A549 (cell line): ENCODE data around the gene ASB13. TPM values are rescaled to one million over a fixed set of nuclear protein-coding genes. Genes with fewer than 3 reads are reported as not detected.

Experiments
- ATAC-seq, 2 experiments: fragments of 200-7000 bp in 1 of 2; fragments of >200 bp in 1 of 2; cut with Nextera tagmentation in 1 of 2; cut with Tn5 transposase in 1 of 2; 3 replicates each; pipeline versions ENCODE4 v1.8.0 to v1.9.1; 2018 to 2020; ENCODE audit warnings: mild to moderate bottlenecking in 1 of 2, moderate library complexity in 1 of 2
- CTCF ChIA-PET: fragments of 300-600 bp; sonication (Branson Sonifier 250); formaldehyde crosslinking; extraction: SDS; loops from one replicate; lab custom pipeline; 2021; ENCODE audit warnings: antibody characterized with exemption, inconsistent platforms; lab: Yijun Ruan, JAX
- POLR2A ChIA-PET: fragments of 350-600 bp; formaldehyde crosslinking; extraction: SDS; loops from one replicate; lab custom pipeline; 2021; ENCODE audit warnings: antibody characterized with exemption, inconsistent platforms; lab: Yijun Ruan, JAX
- DNase-seq, 2 experiments: peaks; one replicate each; pipeline versions ENCODE4 v3.0.0 to v3.0.0-alpha.2; 2011 to 2016; ENCODE audit warnings: low read depth in 1 of 2, low spot score in 1 of 2
- FAIRE-seq: peaks from 2 replicates; lab custom pipeline; 2011; peaks lifted over from hg19 to GRCh38; lab: Jason Lieb, UNC
- H3K27ac ChIP-seq, 2 experiments: fragments of >200 bp; sonication (Bioruptor Twin); formaldehyde crosslinking; 3 replicates each; pipeline ENCODE4 v1.5.1; 2016 to 2017
- H3K4me1 ChIP-seq: fragments of >200 bp; sonication (Bioruptor Twin); formaldehyde crosslinking; 3 replicates; pipeline ENCODE4 v1.6.1; 2016
- H3K4me2 ChIP-seq: fragments of >200 bp; sonication (Bioruptor Twin); formaldehyde crosslinking; 3 replicates; pipeline ENCODE4 v1.6.1; 2016
- H3K4me3 ChIP-seq: fragments of >200 bp; sonication (Bioruptor Twin); formaldehyde crosslinking; 3 replicates; pipeline ENCODE4 v1.5.1; 2016
- H3K9me3 ChIP-seq: fragments of >200 bp; sonication (Bioruptor Twin); formaldehyde crosslinking; 3 replicates; pipeline ENCODE4 v1.6.1; 2016
- BHLHE40 ChIP-seq: IDR thresholded peaks from 2 replicates; pipeline ENCODE4 v1.6.1; 2012; ENCODE audit warnings: low read depth, low read length, inconsistent platforms
- CEBPB ChIP-seq, 2 experiments: fragments of >200 bp in 1 of 2; sonication (Bioruptor Twin) in 1 of 2; formaldehyde crosslinking in 1 of 2; IDR thresholded peaks; 2 replicates each; pipeline ENCODE4 v1.6.1; 2012 to 2016
- E2F6 ChIP-seq: IDR thresholded peaks from 2 replicates; pipeline ENCODE4 v1.6.1; 2012; ENCODE audit warnings: low read depth, borderline replicate concordance
- EHF ChIP-seq: fragments of 250-450 bp; sonication (Bioruptor Pico); IDR thresholded peaks from 2 replicates; pipeline ENCODE4 v1.5.0; 2020; ENCODE audit warnings: mild to moderate bottlenecking
- EHMT2 ChIP-seq: fragments of 200-600 bp; sonication (generic); IDR thresholded peaks from 2 replicates; pipeline ENCODE4 v1.6.1; 2016; ENCODE audit warnings: antibody characterized with exemption, low read depth, mild to moderate bottlenecking, moderate library complexity
- EP300 ChIP-seq, 2 experiments: fragments of >200 bp; sonication (Bioruptor Twin); formaldehyde crosslinking; IDR thresholded peaks; 2 replicates in 1 of 2; 3 replicates in 1 of 2; pipeline ENCODE4 v1.6.1; 2016 to 2017
- ESRRA ChIP-seq: fragments of 150-350 bp; IDR thresholded peaks from 2 replicates; pipeline ENCODE4 v1.6.1; 2014; ENCODE audit warnings: mild to moderate bottlenecking, low read length, borderline replicate concordance
- FOSB ChIP-seq: fragments of 250-450 bp; sonication (Bioruptor Pico); IDR thresholded peaks from 2 replicates; pipeline ENCODE4 v1.5.0; 2020; ENCODE audit warnings: mild to moderate bottlenecking, moderate library complexity
- FOXS1 ChIP-seq: fragments of 250-450 bp; sonication (Bioruptor Pico); IDR thresholded peaks from 2 replicates; pipeline ENCODE4 v1.5.0; 2020; ENCODE audit warnings: mild to moderate bottlenecking, moderate library complexity
- HEYL ChIP-seq: fragments of 250-450 bp; sonication (Bioruptor Pico); IDR thresholded peaks from 2 replicates; pipeline ENCODE4 v1.8.0; 2021; ENCODE audit warnings: mild to moderate bottlenecking, moderate library complexity
- HOXB13 ChIP-seq: fragments of 250-450 bp; sonication (Bioruptor Pico); IDR thresholded peaks from 2 replicates; pipeline ENCODE4 v1.5.0; 2020; ENCODE audit warnings: low read depth, mild to moderate bottlenecking, moderate library complexity
- JUNB ChIP-seq: fragments of >200 bp; sonication (Bioruptor Twin); formaldehyde crosslinking; IDR thresholded peaks from 2 replicates; pipeline ENCODE4 v1.6.1; 2016
- KDM1A ChIP-seq: fragments of 200-600 bp; sonication (generic); IDR thresholded peaks from 2 replicates; pipeline ENCODE4 v1.6.1; 2016; ENCODE audit warnings: low read depth, mild to moderate bottlenecking
- MAZ ChIP-seq: fragments of 150-350 bp; IDR thresholded peaks from 2 replicates; pipeline ENCODE4 v1.6.1; 2014; ENCODE audit warnings: antibody characterized with exemption, low read depth, low read length, borderline replicate concordance
- NFE2L2 ChIP-seq: fragments of 150-350 bp; conservative IDR thresholded peaks from 2 replicates; pipeline ENCODE4 v1.6.1; 2014; ENCODE audit warnings: low read length
- NPAS2 ChIP-seq: fragments of 250-450 bp; sonication (Bioruptor Pico); IDR thresholded peaks from 2 replicates; pipeline ENCODE4 v1.8.0; 2022; ENCODE audit warnings: mild to moderate bottlenecking, moderate library complexity, borderline replicate concordance
- POLR2A ChIP-seq: IDR thresholded peaks from 2 replicates; pipeline ENCODE4 v1.6.1; 2012; ENCODE audit warnings: mild to moderate bottlenecking, low read length
- RCOR1 ChIP-seq: fragments of 150-350 bp; IDR thresholded peaks from 2 replicates; pipeline ENCODE4 v1.6.1; 2014; ENCODE audit warnings: antibody characterized with exemption, low read length, low read depth
- RNF2 ChIP-seq: fragments of 200-600 bp; sonication (generic); IDR thresholded peaks from 2 replicates; pipeline ENCODE4 v1.6.1; 2016; ENCODE audit warnings: low read depth, mild to moderate bottlenecking, antibody characterized with exemption, moderate library complexity, borderline replicate concordance
- SREBF2 ChIP-seq: fragments of 450-650 bp; IDR thresholded peaks from 2 replicates; pipeline ENCODE4 v1.6.1; 2014; ENCODE audit warnings: mild to moderate bottlenecking, moderate library complexity
- ZFP36 ChIP-seq: fragments of 450-650 bp; IDR thresholded peaks from 2 replicates; pipeline ENCODE4 v1.6.1; 2014; ENCODE audit warnings: borderline replicate concordance; ENCODE audit not compliant: partially characterized antibody
- ZSCAN20 ChIP-seq: fragments of 250-450 bp; sonication (Bioruptor Pico); IDR thresholded peaks from 2 replicates; pipeline ENCODE4 v1.8.0; 2022; ENCODE audit warnings: mild to moderate bottlenecking, moderate library complexity
- WGBS: methylation state at CpG from one replicate; pipeline ENCODE4 v1.1.6; 2017; ENCODE audit errors: missing lambda C conversion rate; 5-methylcytosine and 5-hydroxymethylcytosine counted together
- polyA plus RNA-seq, 4 experiments: library from polyadenylated mRNA; depleted of rRNA in 3 of 4; stranded (reverse); fragments of >200 nt; fragmentation: RNase III in 1 of 4; extraction: RNeasy Plus Mini Kit Qiagen cat#74134 plus additional on column Dnase treatment in 1 of 4; gene quantifications; 2 replicates in 3 of 4; 3 replicates in 1 of 4; pipeline ENCODE4 v1.2.3, GENCODE V29; 2011 to 2017
- TF ChIP-seq, protein P1 (sequence below): fragments of 200-600 bp; sonication (generic); IDR thresholded peaks from 2 replicates; pipeline ENCODE4 v1.6.1; 2016; ENCODE audit warnings: antibody characterized with exemption, mild to moderate bottlenecking, moderate library complexity

Gene ASB13
- polyA plus RNA-seq, 2 of the 4 experiments (the other 2 are of a cell fraction): 10.9 to 12.9 TPM

GRCh38 chr10:5640036-5640435 is 26.4 kb downstream of the ASB13 start:
- POLR2A ChIA-PET: no interaction called here
- WGBS: 94% methylated on average over 12 of the region's 12 CpGs
- TF ChIP-seq HOXB13 (CRISPR knock-in tag) (no peak), POLR2A (no peak)
- ATAC-seq (no peak), FAIRE-seq (no peak), DNase-seq (no peak)
- no peak overlapping the region for H3K4me3 ChIP-seq
- no peak overlapping the region for H3K4me2 ChIP-seq
- CTCF ChIA-PET: interaction anchor here (1.0 to 2.9 kb wide), 2 partner anchors 10 to 17 kb away, joined by 3 to 12 read pairs; no protein-coding TSS in a partner anchor
- no peaks in the 10 kb centered on the region for H3K9me3 ChIP-seq
- H3K4me1 ChIP-seq: no peaks in the 10 kb centered on the region
- H3K27ac ChIP-seq: no peak overlapping the region

- Histone ChIP-seq H3K4me3 (no peak overlapping the region), H3K4me1 (no peaks in the 10 kb centered on the region), H3K4me2 (no peak overlapping the region), H3K9me3 (no peaks in the 10 kb centered on the region), H3K27ac (no peak overlapping the region)
- CTCF ChIA-PET: interaction anchor here (0.5 to 1.0 kb wide), 2 partner anchors 9 to 248 kb away, joined by 3 read pairs; no protein-coding TSS in a partner anchor
- FAIRE-seq (no peak), DNase-seq (no peak), ATAC-seq (no peak)
- POLR2A ChIA-PET: no interaction called here
- 86% methylated on average over 17 of the region's 17 CpGs for WGBS
- no peak for TF ChIP-seq ZSCAN20 (CRISPR knock-in tag)
Observed at GRCh38 chr10:5639066-5639465, 27.3 kb downstream of the ASB13 start.

DNA sequence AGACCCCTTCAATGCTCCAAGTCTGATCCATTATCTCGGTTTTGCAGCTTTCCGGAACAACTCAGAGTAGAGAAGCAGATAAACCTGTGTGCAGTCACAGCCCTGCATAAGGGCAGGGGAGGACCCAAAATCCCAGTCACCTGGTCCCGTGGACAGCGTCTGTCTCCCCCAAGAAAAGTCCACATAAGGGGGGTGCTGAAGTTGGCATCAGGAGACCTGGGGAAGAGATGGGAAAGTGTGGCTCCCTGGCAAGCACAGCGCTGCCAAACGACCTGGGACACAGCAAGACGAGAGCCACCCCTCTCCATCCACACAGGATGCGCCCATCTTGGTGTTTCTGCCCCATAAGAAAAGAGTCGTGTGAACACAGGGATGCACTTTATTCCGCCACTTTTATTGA is 27.9 kb downstream of the ASB13 start:
- no peak for DNase-seq
- CTCF ChIA-PET: interaction anchor here (0.5 to 0.8 kb wide), 2 partner anchors 15 to 248 kb away, joined by 3 read pairs; no protein-coding TSS in a partner anchor
- H3K4me1 ChIP-seq: no peaks in the 10 kb centered on the region
- no peak for ATAC-seq
- POLR2A ChIA-PET: no interaction called here
- H3K4me2 ChIP-seq: no peak overlapping the region
- WGBS: 92% methylated on average over 10 of the region's 10 CpGs
- H3K27ac ChIP-seq: no peak overlapping the region
- FAIRE-seq: no peak
- no peaks in the 10 kb centered on the region for H3K9me3 ChIP-seq
- no peak overlapping the region for H3K4me3 ChIP-seq
- no peak for TF ChIP-seq SREBF2
- TF ChIP-seq BHLHE40: no peak
- no peak for TF ChIP-seq NPAS2 (CRISPR knock-in tag)
- TF ChIP-seq MAZ: no peak
- TF ChIP-seq EP300 (IDR thresholded peaks at IDR 0.05): no peak
- no peak for TF ChIP-seq NFE2L2
- no peak for TF ChIP-seq RCOR1
- TF ChIP-seq EHF (CRISPR knock-in tag): no peak
- TF ChIP-seq ESRRA: no peak
- TF ChIP-seq HEYL (CRISPR knock-in tag): no peak
- no peak for TF ChIP-seq FOSB (CRISPR knock-in tag)
- TF ChIP-seq EHMT2: no peak

DNA sequence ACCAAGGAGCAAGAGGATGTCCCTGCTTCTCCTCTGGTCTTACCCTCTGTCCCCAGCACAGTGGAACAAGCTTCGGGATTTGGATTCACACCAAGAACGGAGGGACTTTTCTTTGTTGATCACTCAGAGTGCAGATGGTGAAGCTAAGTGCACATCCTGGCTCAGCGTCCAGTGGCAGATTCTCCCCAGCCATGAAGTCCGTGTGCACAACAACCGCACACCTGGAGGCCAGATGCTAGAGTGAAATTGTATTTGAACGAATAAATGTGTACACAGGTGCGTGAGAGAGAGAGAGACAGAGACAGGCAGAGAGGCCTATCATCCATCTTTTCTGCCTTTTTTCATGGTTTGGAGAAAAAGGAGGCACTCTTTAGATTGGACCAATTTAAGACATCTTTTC is 31.5 kb downstream of the ASB13 start:
- DNase-seq (no peak), ATAC-seq (no peak), FAIRE-seq (no peak)
- H3K4me3 ChIP-seq: no peak overlapping the region
- ChIA-PET POLR2A (no interaction called here), CTCF (interaction anchor here (0.9 to 5.1 kb wide), 3 partner anchors 12 to 25 kb away, joined by 3 to 38 read pairs (median 4); no protein-coding TSS in a partner anchor)
- no peak overlapping the region; a peak in 1 of 6 replicates for H3K27ac ChIP-seq
- H3K9me3 ChIP-seq: no peaks in the 10 kb centered on the region
- peaks cover 18% of the 10 kb centered on the region for H3K4me1 ChIP-seq
- WGBS: 85% methylated on average over 7 of the region's 7 CpGs
- TF ChIP-seq NFE2L2 (no peak), KDM1A (no peak), SREBF2 (no peak)
- H3K4me2 ChIP-seq: no peak overlapping the region

DNA sequence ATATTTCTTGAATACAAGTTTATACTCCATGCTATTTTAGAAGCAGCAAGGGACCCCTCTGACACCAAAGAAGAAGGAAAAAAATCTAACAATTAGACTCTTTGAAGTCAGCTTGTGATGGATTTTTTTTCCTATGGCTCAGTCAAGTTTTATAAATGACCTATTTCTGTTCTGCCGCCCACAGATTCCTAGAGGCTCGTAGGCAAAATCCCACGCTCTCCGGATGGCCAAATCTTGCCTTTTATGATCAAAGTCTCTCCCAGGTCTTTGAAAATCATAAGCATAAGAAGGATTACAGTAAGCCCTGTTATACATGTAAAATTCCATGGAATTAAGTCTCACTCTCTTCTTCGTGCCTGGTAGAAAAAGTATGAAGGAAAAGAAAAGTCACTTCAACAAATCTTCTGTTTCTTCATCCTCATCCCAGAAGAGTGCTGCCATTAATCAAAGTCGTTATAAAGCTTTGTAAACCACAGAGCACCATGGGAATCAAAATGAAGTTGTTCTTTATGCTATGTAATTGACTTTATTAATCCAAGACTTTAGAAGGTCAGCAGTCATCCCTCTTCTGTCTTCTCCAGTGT is 33.1 kb downstream of the ASB13 start:
- TF ChIP-seq JUNB: no peak
- TF ChIP-seq, protein P1, sequence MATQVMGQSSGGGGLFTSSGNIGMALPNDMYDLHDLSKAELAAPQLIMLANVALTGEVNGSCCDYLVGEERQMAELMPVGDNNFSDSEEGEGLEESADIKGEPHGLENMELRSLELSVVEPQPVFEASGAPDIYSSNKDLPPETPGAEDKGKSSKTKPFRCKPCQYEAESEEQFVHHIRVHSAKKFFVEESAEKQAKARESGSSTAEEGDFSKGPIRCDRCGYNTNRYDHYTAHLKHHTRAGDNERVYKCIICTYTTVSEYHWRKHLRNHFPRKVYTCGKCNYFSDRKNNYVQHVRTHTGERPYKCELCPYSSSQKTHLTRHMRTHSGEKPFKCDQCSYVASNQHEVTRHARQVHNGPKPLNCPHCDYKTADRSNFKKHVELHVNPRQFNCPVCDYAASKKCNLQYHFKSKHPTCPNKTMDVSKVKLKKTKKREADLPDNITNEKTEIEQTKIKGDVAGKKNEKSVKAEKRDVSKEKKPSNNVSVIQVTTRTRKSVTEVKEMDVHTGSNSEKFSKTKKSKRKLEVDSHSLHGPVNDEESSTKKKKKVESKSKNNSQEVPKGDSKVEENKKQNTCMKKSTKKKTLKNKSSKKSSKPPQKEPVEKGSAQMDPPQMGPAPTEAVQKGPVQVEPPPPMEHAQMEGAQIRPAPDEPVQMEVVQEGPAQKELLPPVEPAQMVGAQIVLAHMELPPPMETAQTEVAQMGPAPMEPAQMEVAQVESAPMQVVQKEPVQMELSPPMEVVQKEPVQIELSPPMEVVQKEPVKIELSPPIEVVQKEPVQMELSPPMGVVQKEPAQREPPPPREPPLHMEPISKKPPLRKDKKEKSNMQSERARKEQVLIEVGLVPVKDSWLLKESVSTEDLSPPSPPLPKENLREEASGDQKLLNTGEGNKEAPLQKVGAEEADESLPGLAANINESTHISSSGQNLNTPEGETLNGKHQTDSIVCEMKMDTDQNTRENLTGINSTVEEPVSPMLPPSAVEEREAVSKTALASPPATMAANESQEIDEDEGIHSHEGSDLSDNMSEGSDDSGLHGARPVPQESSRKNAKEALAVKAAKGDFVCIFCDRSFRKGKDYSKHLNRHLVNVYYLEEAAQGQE: no peak
- no peak for TF ChIP-seq ESRRA
- TF ChIP-seq RCOR1: no peak
- TF ChIP-seq NFE2L2: no peak
- TF ChIP-seq FOXS1 (CRISPR knock-in tag): no peak
- TF ChIP-seq ZFP36: no peak
- TF ChIP-seq CEBPB (IDR thresholded peaks at IDR 0.05): no peak
- no peak for TF ChIP-seq E2F6
- no peak for TF ChIP-seq SREBF2
- no peak for TF ChIP-seq RNF2
- TF ChIP-seq KDM1A: no peak
- TF ChIP-seq, all 56 proteins: peak for 0
- CTCF ChIA-PET: interaction anchor here (0.9 to 5.2 kb wide), 4 partner anchors 10 to 190 kb away, joined by 3 to 47 read pairs (median 21); no protein-coding TSS in a partner anchor
- peak overlapping the region; percentile 57 to 60; a peak in 2 of 6 replicates for H3K27ac ChIP-seq
- H3K4me3 ChIP-seq: no peak overlapping the region
- WGBS: 95% methylated on average over 6 of the region's 6 CpGs
- H3K4me1 ChIP-seq: peaks cover 27% of the 10 kb centered on the region
- H3K9me3 ChIP-seq: no peaks in the 10 kb centered on the region
- H3K4me2 ChIP-seq: peak overlapping the region; percentile 73; the same call in 2 of the 3 replicates
- POLR2A ChIA-PET: no interaction called here
- DNase-seq (no peak), FAIRE-seq (no peak), ATAC-seq (no peak)
